ENCODE results near the gene PMS2.
"Not testable (repeated sequence)": the region's sequence is repeated elsewhere in the genome, so short reads cannot be mapped to it uniquely, and the experiment has no call there.

Gene PMS2, protein sequence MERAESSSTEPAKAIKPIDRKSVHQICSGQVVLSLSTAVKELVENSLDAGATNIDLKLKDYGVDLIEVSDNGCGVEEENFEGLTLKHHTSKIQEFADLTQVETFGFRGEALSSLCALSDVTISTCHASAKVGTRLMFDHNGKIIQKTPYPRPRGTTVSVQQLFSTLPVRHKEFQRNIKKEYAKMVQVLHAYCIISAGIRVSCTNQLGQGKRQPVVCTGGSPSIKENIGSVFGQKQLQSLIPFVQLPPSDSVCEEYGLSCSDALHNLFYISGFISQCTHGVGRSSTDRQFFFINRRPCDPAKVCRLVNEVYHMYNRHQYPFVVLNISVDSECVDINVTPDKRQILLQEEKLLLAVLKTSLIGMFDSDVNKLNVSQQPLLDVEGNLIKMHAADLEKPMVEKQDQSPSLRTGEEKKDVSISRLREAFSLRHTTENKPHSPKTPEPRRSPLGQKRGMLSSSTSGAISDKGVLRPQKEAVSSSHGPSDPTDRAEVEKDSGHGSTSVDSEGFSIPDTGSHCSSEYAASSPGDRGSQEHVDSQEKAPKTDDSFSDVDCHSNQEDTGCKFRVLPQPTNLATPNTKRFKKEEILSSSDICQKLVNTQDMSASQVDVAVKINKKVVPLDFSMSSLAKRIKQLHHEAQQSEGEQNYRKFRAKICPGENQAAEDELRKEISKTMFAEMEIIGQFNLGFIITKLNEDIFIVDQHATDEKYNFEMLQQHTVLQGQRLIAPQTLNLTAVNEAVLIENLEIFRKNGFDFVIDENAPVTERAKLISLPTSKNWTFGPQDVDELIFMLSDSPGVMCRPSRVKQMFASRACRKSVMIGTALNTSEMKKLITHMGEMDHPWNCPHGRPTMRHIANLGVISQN

GRCh38 chr7:6008668-6009611, at the start of gene PMS2, which contains the start of gene AIMP2:
TSS of gene PMS2 (minus strand) at chr7:6009049. CDS start at chr7:6009019, 30 bp downstream.
TSS of gene AIMP2 (plus strand) at chr7:6009272. CDS start at chr7:6009364, 92 bp downstream.
- H3K9ac ChIP-seq (ENCODE audit: low read length), result peak within 1 kb of the TSS; percentile 83
- no peaks in the 10 kb centered on the region for H3K4me1 ChIP-seq (ENCODE audit: control insufficient read depth, low read depth, low read length)
- H3K27me3 ChIP-seq (ENCODE audit: control insufficient read depth, insufficient read depth, low read length), result no peaks in the 10 kb centered on the region
- no peaks in the 10 kb centered on the region for H3K9me3 ChIP-seq (ENCODE audit: control insufficient read depth, low read depth, low read length)
- H3K27ac ChIP-seq (ENCODE audit: low read length), result peak within 1 kb of the TSS; percentile 79
- peaks cover 14% of the 10 kb centered on the region for H3K36me3 ChIP-seq (ENCODE audit: control insufficient read depth, low read depth, low read length)
- peak within 1 kb of the TSS; percentile 62 for H3K4me3 ChIP-seq (ENCODE audit: low read length)

GRCh38 chr7:6057316-6058129, 48.7 kb upstream of the PMS2 start:
- Histone ChIP-seq H3K27me3 (ENCODE audit: control insufficient read depth, insufficient read depth, low read length) (no peaks in the 10 kb centered on the region), H3K36me3 (ENCODE audit: control insufficient read depth, low read depth, low read length) (peaks cover 10% of the 10 kb centered on the region), H3K4me1 (ENCODE audit: control insufficient read depth, low read depth, low read length) (no peaks in the 10 kb centered on the region), H3K27ac (ENCODE audit: low read length) (no peak overlapping the region), H3K4me3 (ENCODE audit: low read length) (peak overlapping the region; percentile 83), H3K9me3 (ENCODE audit: control insufficient read depth, low read depth, low read length) (no peaks in the 10 kb centered on the region), H3K9ac (ENCODE audit: low read length) (peak overlapping the region; percentile 82)

GRCh38 chr7:6056616-6057015, 47.8 kb upstream of the PMS2 start:
- H3K4me3 ChIP-seq (ENCODE audit: low read length), result no peak overlapping the region
- no peaks in the 10 kb centered on the region for H3K4me1 ChIP-seq (ENCODE audit: control insufficient read depth, low read depth, low read length)
- H3K36me3 ChIP-seq (ENCODE audit: control insufficient read depth, low read depth, low read length), result peaks cover 10% of the 10 kb centered on the region
- H3K27ac ChIP-seq (ENCODE audit: low read length), result no peak overlapping the region
- H3K9ac ChIP-seq (ENCODE audit: low read length), result no peak overlapping the region
- no peaks in the 10 kb centered on the region for H3K27me3 ChIP-seq (ENCODE audit: control insufficient read depth, insufficient read depth, low read length)
- no peaks in the 10 kb centered on the region for H3K9me3 ChIP-seq (ENCODE audit: control insufficient read depth, low read depth, low read length)

DNA sequence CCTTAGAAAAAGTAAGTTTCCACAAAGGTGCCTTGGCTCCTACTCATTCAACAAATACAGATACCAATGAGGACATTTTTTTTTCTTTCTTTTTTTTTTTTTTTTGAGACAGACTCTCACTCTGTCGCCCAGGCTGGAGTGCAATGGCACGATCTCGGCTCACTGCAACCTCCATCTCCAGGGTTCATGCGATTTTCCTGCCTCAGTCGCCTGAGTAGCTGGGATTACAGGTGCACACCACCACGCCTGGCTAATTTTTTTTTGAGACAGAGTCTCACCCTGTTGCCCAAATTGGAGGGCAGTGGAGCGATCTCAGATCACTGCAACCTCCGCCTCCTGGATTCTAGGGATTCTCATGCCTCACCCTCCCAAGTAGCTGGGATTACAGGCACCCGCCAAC, 42.3 kb upstream of the PMS2 start:
- H3K36me3 ChIP-seq (ENCODE audit: control insufficient read depth, low read depth, low read length), result peaks cover 43% of the 10 kb centered on the region
- H3K27ac ChIP-seq (ENCODE audit: low read length); H3K4me3 ChIP-seq (ENCODE audit: low read length); H3K27me3 ChIP-seq (ENCODE audit: control insufficient read depth, insufficient read depth, low read length); H3K9ac ChIP-seq (ENCODE audit: low read length); H3K9me3 ChIP-seq (ENCODE audit: control insufficient read depth, low read depth, low read length); H3K4me1 ChIP-seq (ENCODE audit: control insufficient read depth, low read depth, low read length): not testable (repeated sequence)

DNA sequence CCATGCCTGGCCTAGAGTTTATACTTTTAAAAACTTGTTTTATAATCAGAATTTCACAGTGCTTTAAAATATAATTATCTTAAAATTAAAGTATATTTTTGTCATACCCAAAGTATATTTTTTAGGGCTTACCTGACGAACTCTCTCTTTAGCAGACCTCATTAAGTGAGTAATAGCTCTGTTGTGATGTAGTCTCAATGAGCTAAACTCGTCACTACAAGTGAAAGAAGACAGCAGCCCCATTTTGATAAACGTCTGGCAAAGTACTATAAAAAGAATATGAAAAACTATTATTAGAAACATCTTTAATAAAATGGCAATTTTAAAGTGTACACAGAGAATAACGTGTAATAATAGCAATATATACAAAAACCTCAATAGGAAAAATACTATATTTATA, 40.9 kb upstream of the PMS2 start:
- H3K9ac ChIP-seq (ENCODE audit: low read length), result no peak overlapping the region
- peaks cover 54% of the 10 kb centered on the region for H3K36me3 ChIP-seq (ENCODE audit: control insufficient read depth, low read depth, low read length)

DNA sequence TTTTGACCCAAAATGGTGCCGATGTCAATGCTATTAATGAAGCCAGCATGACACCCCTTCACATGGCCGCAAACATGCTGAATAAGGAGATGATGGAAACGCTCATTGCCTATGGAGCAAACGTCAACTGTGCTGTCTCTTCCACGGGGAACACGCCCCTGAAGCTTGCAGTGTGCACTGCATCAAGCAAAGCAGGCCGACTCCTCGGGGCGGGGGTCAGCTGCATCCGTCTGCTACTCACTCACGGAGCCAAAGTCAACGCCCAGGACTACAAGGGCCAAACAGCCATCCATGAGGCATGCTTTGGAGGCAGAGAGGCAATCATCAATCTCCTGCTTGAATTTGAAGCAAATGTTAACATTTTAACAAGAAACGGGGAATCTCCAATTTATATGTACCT, 26.8 kb upstream of the PMS2 start:
- H3K4me1 ChIP-seq (ENCODE audit: control insufficient read depth, low read depth, low read length), result no peaks in the 10 kb centered on the region
- no peaks in the 10 kb centered on the region for H3K9me3 ChIP-seq (ENCODE audit: control insufficient read depth, low read depth, low read length)
- H3K36me3 ChIP-seq (ENCODE audit: control insufficient read depth, low read depth, low read length), result peaks cover 74% of the 10 kb centered on the region
- no peak overlapping the region for H3K4me3 ChIP-seq (ENCODE audit: low read length)
- H3K9ac ChIP-seq (ENCODE audit: low read length), result no peak overlapping the region
- H3K27ac ChIP-seq (ENCODE audit: low read length), result no peak overlapping the region
- H3K27me3 ChIP-seq (ENCODE audit: control insufficient read depth, insufficient read depth, low read length), result no peaks in the 10 kb centered on the region

More for the DNA sequence above, 40.9 kb upstream of the PMS2 start:
- Histone ChIP-seq H3K4me3 (ENCODE audit: low read length) (no peak overlapping the region), H3K27ac (ENCODE audit: low read length) (no peak overlapping the region), H3K4me1 (ENCODE audit: control insufficient read depth, low read depth, low read length) (no peaks in the 10 kb centered on the region), H3K9me3 (ENCODE audit: control insufficient read depth, low read depth, low read length) (no peaks in the 10 kb centered on the region), H3K27me3 (ENCODE audit: control insufficient read depth, insufficient read depth, low read length) (no peaks in the 10 kb centered on the region)

DNA sequence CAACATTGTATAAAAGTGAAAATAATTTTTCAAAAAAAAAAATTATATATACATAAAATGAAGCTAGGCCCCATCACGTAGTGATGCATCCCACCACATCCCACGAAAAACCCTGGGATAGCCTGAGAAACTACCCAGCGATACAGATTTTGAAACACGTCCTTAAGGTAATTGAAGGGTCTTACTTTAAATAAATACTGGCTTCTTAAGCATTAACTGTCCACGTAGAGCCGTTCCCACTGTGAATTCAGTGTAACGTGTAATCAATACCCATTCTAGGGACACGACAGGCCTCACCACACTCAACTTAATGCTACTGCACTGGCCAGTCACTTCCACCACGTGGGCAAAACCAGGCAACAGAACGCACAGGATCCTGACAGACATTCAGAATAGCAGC, 26.3 kb upstream of the PMS2 start:
- H3K4me1 ChIP-seq (ENCODE audit: control insufficient read depth, low read depth, low read length), result no peaks in the 10 kb centered on the region
- no peaks in the 10 kb centered on the region for H3K27me3 ChIP-seq (ENCODE audit: control insufficient read depth, insufficient read depth, low read length)
- no peaks in the 10 kb centered on the region for H3K9me3 ChIP-seq (ENCODE audit: control insufficient read depth, low read depth, low read length)
- H3K9ac ChIP-seq (ENCODE audit: low read length), result no peak overlapping the region
- H3K36me3 ChIP-seq (ENCODE audit: control insufficient read depth, low read depth, low read length), result peaks cover 70% of the 10 kb centered on the region
- H3K4me3 ChIP-seq (ENCODE audit: low read length), result no peak overlapping the region
- no peak overlapping the region for H3K27ac ChIP-seq (ENCODE audit: low read length)

DNA sequence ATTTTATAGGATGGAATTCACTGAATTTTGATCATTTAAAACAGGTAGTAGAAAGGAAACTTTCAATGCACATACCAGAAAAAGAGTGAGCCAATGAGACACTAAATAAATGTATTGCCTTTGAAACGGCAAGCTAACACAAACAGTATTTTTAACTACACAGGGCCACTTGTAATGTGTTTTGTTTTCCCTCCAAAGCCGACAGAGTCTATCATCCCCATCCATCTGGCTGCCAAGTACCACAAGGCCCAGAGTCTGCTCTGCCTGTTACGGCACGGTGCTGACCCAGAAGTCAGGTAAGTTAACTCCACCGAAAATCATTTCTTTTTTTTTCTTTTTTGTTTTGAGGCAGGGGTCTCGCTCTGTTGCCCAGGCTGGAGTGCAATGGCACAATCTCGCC, 23.8 kb upstream of the PMS2 start:
- H3K4me1 ChIP-seq (ENCODE audit: control insufficient read depth, low read depth, low read length), result no peaks in the 10 kb centered on the region
- no peak overlapping the region for H3K27ac ChIP-seq (ENCODE audit: low read length)
- H3K9ac ChIP-seq (ENCODE audit: low read length), result no peak overlapping the region
- peaks cover 64% of the 10 kb centered on the region for H3K36me3 ChIP-seq (ENCODE audit: control insufficient read depth, low read depth, low read length)
- H3K27me3 ChIP-seq (ENCODE audit: control insufficient read depth, insufficient read depth, low read length), result no peaks in the 10 kb centered on the region
- no peak overlapping the region for H3K4me3 ChIP-seq (ENCODE audit: low read length)
- H3K9me3 ChIP-seq (ENCODE audit: control insufficient read depth, low read depth, low read length), result no peaks in the 10 kb centered on the region

DNA sequence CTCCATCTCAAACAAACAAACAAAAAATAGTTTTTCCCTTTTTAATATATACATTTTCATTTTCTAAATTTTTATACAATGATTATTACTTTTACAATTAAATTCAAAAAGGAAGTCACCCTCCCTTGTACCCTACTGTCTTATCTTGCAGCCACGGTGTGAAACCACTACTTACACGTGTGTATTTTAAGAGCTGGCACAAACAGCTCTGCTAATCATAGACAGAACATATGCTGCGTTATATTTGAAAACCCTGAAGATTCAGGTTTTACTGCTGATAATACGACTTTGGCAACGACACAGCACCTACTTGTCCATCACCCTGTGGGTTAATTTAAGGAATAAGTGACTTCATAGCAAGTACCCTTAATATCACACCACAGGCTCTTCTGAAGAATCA, 23.3 kb upstream of the PMS2 start:
- Histone ChIP-seq H3K4me1 (ENCODE audit: control insufficient read depth, low read depth, low read length) (no peaks in the 10 kb centered on the region), H3K27ac (ENCODE audit: low read length) (no peak overlapping the region), H3K9me3 (ENCODE audit: control insufficient read depth, low read depth, low read length) (no peaks in the 10 kb centered on the region), H3K36me3 (ENCODE audit: control insufficient read depth, low read depth, low read length) (peaks cover 64% of the 10 kb centered on the region), H3K9ac (ENCODE audit: low read length) (no peak overlapping the region), H3K27me3 (ENCODE audit: control insufficient read depth, insufficient read depth, low read length) (no peaks in the 10 kb centered on the region), H3K4me3 (ENCODE audit: low read length) (no peak overlapping the region)

GRCh38 chr7:6031567-6031966, 22.7 kb upstream of the PMS2 start:
- peaks cover 60% of the 10 kb centered on the region for H3K36me3 ChIP-seq (ENCODE audit: control insufficient read depth, low read depth, low read length)

More at GRCh38 chr7:6031567-6031966, 22.7 kb upstream of the PMS2 start:
- H3K27ac ChIP-seq (ENCODE audit: low read length), result no peak overlapping the region
- H3K4me1 ChIP-seq (ENCODE audit: control insufficient read depth, low read depth, low read length), result no peaks in the 10 kb centered on the region
- H3K9me3 ChIP-seq (ENCODE audit: control insufficient read depth, low read depth, low read length), result no peaks in the 10 kb centered on the region
- no peak overlapping the region for H3K4me3 ChIP-seq (ENCODE audit: low read length)
- no peaks in the 10 kb centered on the region for H3K27me3 ChIP-seq (ENCODE audit: control insufficient read depth, insufficient read depth, low read length)
- no peak overlapping the region for H3K9ac ChIP-seq (ENCODE audit: low read length)

Measured in iPS-18a (cell line).